Endodermal cell (in vitro differentiated cells): Measurements from ENCODE around the gene LRP11. TPM values are rescaled to one million over a fixed set of nuclear protein-coding genes. Genes with fewer than 3 reads are reported as not detected.
"Not testable (repeated sequence)": the region's sequence is repeated elsewhere in the genome, so short reads cannot be mapped to it uniquely, and the experiment has no call there.

Experiments used
- DNase-seq: peaks from one replicate; pipeline ENCODE4 v3.0.0-alpha.2; 2017
- H3K27ac ChIP-seq: 2 replicates; pipeline ENCODE4 v1.5.1; 2013; ENCODE audit warnings: mild to moderate bottlenecking, low read depth, low read length, moderate library complexity
- H3K27me3 ChIP-seq: 2 replicates; pipeline ENCODE4 v1.6.1; 2013; ENCODE audit warnings: mild to moderate bottlenecking, low read length, moderate library complexity; ENCODE audit not compliant: insufficient read depth, control insufficient read depth, poor library complexity, severe bottlenecking
- H3K36me3 ChIP-seq: 2 replicates; pipeline ENCODE4 v1.7.0; 2013; ENCODE audit warnings: mild to moderate bottlenecking, low read length, moderate library complexity; ENCODE audit not compliant: control insufficient read depth, insufficient read depth
- H3K4me1 ChIP-seq: one replicate; pipeline ENCODE4 v1.7.0; 2013; ENCODE audit warnings: low read length; ENCODE audit not compliant: control insufficient read depth, insufficient read depth
- H3K4me3 ChIP-seq: 2 replicates; pipeline ENCODE4 v1.5.1; 2013; ENCODE audit warnings: mild to moderate bottlenecking, low read length, moderate library complexity
- H3K9ac ChIP-seq: 2 replicates; pipeline ENCODE4 v1.6.1; 2013; ENCODE audit warnings: mild to moderate bottlenecking, low read length, moderate library complexity; ENCODE audit not compliant: poor library complexity, severe bottlenecking; ENCODE audit errors: extremely low read depth
- H3K9me3 ChIP-seq: 2 replicates; pipeline ENCODE4 v1.6.1; 2013; ENCODE audit warnings: mild to moderate bottlenecking, low read length, moderate library complexity; ENCODE audit not compliant: control insufficient read depth
- H3K27ac Mint-ChIP-seq: 2 replicates; pipeline ENCODE4 v1.8.0; 2020; ENCODE audit warnings: mixed read lengths
- H3K27me3 Mint-ChIP-seq: 2 replicates; pipeline ENCODE4 v1.8.0; 2021; ENCODE audit warnings: mild to moderate bottlenecking, mixed read lengths; ENCODE audit not compliant: insufficient read depth
- H3K36me3 Mint-ChIP-seq: 2 replicates; pipeline ENCODE4 v1.8.0; 2020; ENCODE audit warnings: low read depth, mixed read lengths
- H3K4me1 Mint-ChIP-seq: 2 replicates; pipeline ENCODE4 v1.8.0; 2020; ENCODE audit warnings: mixed read lengths
- H3K4me3 Mint-ChIP-seq: 2 replicates; pipeline ENCODE4 v1.8.0; 2020; ENCODE audit warnings: mild to moderate bottlenecking, moderate library complexity, mixed read lengths
- H3K9me3 Mint-ChIP-seq: 2 replicates; pipeline ENCODE4 v1.8.0; 2020; ENCODE audit warnings: mild to moderate bottlenecking, mixed read lengths
- WGBS, 2 experiments: methylation state at CpG; one replicate each; pipeline versions ENCODE4 v1.1.5 to v1.1.7; 2013; ENCODE audit warnings: missing lambda C conversion rate in 2 of 2, mixed read lengths in 1 of 2; ENCODE audit not compliant: insufficient coverage in 1 of 2, insufficient read length in 1 of 2; 5-methylcytosine and 5-hydroxymethylcytosine counted together
- total RNA-seq, 2 donors: library from RNA; stranded (reverse); fragmentation: NEBNext Ultra II Directional in 1 of 2; extraction: Animal tissue kit (Norgen Biotek cat#: 25700) in 1 of 2; gene quantifications; 2 replicates in 1 of 2; 3 replicates in 1 of 2; pipeline ENCODE4 v1.2.1, GENCODE V29; 2021
- TF ChIP-seq, protein P1 (sequence below): fragments of 200-600 bp; sonication (generic); conservative IDR thresholded peaks from 2 replicates; pipeline ENCODE4 v1.5.0; 2021; ENCODE audit warnings: antibody characterized with exemption, mild to moderate bottlenecking

Gene LRP11
- total RNA-seq, 2 donors from 2014 or later, result 3.6 to 6.0 TPM

DNA sequence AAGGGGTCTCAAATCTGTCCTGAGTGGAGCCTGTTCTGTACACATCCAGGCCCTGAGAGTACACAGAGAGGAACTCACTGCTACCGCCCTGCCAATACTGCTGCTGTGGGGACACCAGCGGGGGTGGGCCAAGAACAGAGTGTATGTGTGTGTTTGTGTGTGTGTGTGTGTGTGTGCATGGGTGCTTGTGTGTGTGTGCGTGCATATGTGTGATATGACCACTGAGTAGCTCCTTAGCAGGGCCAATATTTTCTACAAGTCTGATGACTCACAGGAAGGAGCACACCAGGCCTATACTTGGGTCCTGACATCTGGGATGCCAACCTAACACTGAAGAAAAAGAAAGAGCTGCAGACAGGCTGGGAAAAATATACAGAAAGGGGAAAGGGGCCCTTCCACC is 32.3 kb upstream of the LRP11 start:
- DNase-seq, result no peak
- 82% methylated on average over 3 of the region's 3 CpGs; no CpG with 5 or more reads in 1 of the 2 experiments for WGBS, 2 experiments
- H3K9me3 Mint-ChIP-seq, result no peaks in the 10 kb centered on the region
- H3K36me3 ChIP-seq, result no peaks in the 10 kb centered on the region
- H3K27me3 ChIP-seq, result peaks cover 7% of the 10 kb centered on the region
- peaks cover 51% of the 10 kb centered on the region for H3K27me3 Mint-ChIP-seq
- H3K27ac ChIP-seq, result no peak overlapping the region
- no peaks in the 10 kb centered on the region for H3K36me3 Mint-ChIP-seq
- H3K4me3 ChIP-seq, result no peak overlapping the region
- TF ChIP-seq, protein P1, sequence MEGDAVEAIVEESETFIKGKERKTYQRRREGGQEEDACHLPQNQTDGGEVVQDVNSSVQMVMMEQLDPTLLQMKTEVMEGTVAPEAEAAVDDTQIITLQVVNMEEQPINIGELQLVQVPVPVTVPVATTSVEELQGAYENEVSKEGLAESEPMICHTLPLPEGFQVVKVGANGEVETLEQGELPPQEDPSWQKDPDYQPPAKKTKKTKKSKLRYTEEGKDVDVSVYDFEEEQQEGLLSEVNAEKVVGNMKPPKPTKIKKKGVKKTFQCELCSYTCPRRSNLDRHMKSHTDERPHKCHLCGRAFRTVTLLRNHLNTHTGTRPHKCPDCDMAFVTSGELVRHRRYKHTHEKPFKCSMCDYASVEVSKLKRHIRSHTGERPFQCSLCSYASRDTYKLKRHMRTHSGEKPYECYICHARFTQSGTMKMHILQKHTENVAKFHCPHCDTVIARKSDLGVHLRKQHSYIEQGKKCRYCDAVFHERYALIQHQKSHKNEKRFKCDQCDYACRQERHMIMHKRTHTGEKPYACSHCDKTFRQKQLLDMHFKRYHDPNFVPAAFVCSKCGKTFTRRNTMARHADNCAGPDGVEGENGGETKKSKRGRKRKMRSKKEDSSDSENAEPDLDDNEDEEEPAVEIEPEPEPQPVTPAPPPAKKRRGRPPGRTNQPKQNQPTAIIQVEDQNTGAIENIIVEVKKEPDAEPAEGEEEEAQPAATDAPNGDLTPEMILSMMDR, result no peak
- no peak overlapping the region for H3K4me3 Mint-ChIP-seq
- no peak overlapping the region for H3K27ac Mint-ChIP-seq
- H3K4me1 ChIP-seq, result no peaks in the 10 kb centered on the region
- H3K9ac ChIP-seq, result no peak overlapping the region
- H3K9me3 ChIP-seq, result no peaks in the 10 kb centered on the region
- H3K4me1 Mint-ChIP-seq, result peaks cover 8% of the 10 kb centered on the region

DNA sequence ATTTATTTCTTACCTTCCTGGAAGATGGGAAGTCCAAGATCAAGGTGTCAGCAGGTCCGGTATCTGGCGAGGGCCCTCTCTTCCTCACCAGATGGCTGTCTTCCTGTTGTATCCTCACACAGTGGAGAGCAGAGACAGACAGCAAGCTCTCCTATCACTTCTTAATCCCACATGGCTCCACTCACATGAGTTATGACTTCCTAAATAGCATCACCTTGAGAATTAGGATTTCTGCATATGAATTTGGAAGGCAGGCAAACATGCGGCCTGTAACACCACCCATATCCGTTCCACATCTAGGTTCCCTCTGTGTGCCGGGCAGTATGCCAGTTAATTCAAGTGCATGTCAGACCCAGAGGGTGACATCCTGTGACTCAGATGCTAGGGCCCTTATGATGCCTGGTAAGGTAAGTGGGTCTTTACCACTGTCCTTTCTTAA is 31.7 kb upstream of the LRP11 start:
- Histone ChIP-seq H3K4me1 (no peaks in the 10 kb centered on the region), H3K27me3 (peaks cover 7% of the 10 kb centered on the region), H3K9ac (no peak overlapping the region), H3K36me3 (no peaks in the 10 kb centered on the region), H3K4me3 (no peak overlapping the region), H3K9me3 (no peaks in the 10 kb centered on the region), H3K27ac (no peak overlapping the region)
- TF ChIP-seq, protein P1, result no peak
- 83 to 89% methylated on average over 5 of the region's 5 CpGs for WGBS, 2 experiments
- Mint-ChIP-seq H3K27ac (no peak overlapping the region), H3K4me1 (peaks cover 8% of the 10 kb centered on the region), H3K36me3 (no peaks in the 10 kb centered on the region), H3K9me3 (no peaks in the 10 kb centered on the region), H3K27me3 (peaks cover 51% of the 10 kb centered on the region), H3K4me3 (no peak overlapping the region)
- DNase-seq, result no peak

DNA sequence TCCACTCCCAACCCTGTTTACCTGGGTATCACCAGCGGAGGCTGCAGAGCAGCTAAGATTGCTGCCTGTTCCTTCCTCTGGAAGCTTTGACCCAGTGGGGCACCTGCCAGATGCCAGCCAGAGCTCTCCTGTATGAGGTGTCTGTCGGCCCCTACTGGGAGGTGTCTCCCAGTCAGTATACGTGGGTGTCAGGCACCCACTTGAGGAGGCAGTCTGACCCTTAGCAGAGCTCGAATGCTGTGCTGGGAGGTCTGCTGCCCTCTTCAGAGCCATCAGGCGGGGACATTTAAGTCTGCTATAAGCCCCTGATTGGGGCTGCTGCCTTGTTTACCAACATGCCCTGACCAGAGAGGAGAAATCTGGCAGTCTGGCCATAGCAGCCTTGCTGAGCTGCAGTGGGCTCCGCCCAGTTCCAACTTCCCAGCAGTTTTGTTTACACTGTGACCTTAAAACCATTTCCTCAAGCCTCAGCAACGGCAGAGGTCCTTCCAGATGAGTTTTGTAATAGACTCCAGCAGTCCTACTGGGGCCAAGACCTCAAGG is 31.0 kb upstream of the LRP11 start:
- 65 to 76% methylated on average over 7 of the region's 7 CpGs for WGBS, 2 experiments

DNA sequence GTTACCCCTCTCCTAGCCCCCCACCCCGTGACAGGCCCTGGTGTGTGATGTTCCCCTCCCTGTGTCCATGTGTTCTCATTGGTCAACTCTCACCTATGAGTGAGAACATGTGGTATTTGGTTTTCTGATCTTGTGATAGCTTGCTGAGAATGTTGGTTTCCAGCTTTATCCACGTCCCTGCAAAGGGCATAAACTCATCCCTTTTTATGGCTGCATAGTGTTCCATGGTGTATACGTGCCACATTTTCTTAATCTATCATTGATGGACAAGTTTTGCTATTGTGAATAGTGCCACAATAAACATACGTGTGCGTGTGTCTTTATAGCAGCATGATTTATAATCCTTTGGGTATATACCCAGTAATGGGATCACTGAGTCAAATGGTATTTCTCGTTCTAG is 27.7 kb upstream of the LRP11 start:
- H3K9me3 Mint-ChIP-seq, DNase-seq, H3K9me3 ChIP-seq, H3K36me3 Mint-ChIP-seq, H3K27me3 ChIP-seq, H3K36me3 ChIP-seq, H3K27ac ChIP-seq, H3K4me3 Mint-ChIP-seq, H3K4me3 ChIP-seq, H3K27ac Mint-ChIP-seq, H3K9ac ChIP-seq, H3K4me1 ChIP-seq, H3K4me1 Mint-ChIP-seq: not testable (repeated sequence)
- peaks cover 54% of the 10 kb centered on the region for H3K27me3 Mint-ChIP-seq
- 73 to 83% methylated on average over 4 to 6 of the region's 6 CpGs for WGBS, 2 experiments

More for the DNA sequence above, 31.0 kb upstream of the LRP11 start:
- no peaks in the 10 kb centered on the region for H3K36me3 Mint-ChIP-seq
- peaks cover 8% of the 10 kb centered on the region for H3K4me1 Mint-ChIP-seq
- Histone ChIP-seq H3K9ac (no peak overlapping the region), H3K9me3 (no peaks in the 10 kb centered on the region), H3K27ac (no peak overlapping the region), H3K36me3 (no peaks in the 10 kb centered on the region), H3K4me3 (no peak overlapping the region), H3K27me3 (peaks cover 7% of the 10 kb centered on the region), H3K4me1 (no peaks in the 10 kb centered on the region)
- peak; percentile 65 for DNase-seq
- no peak overlapping the region for H3K4me3 Mint-ChIP-seq
- H3K27me3 Mint-ChIP-seq, result peaks cover 55% of the 10 kb centered on the region
- no peak overlapping the region for H3K27ac Mint-ChIP-seq
- H3K9me3 Mint-ChIP-seq, result no peaks in the 10 kb centered on the region
- TF ChIP-seq, protein P1, result no peak
